ENCODE data around the gene SMIM31. TPM values are rescaled to one million over a fixed set of nuclear protein-coding genes. Genes with fewer than 3 reads are reported as not detected.

The SMIM31 gene
- polyA plus RNA-seq, 3 donors, result not detected

- H4K20me1 ChIP-seq (ENCODE audit: insufficient read depth, low read length), result no peaks in the 10 kb centered on the region
Observed at GRCh38 chr4:164772076-164772475, 18.1 kb downstream of the SMIM31 start.

GRCh38 chr4:164779080-164779479, 25.1 kb downstream of the SMIM31 start:
- H3K4me2 ChIP-seq (replicated peaks; ENCODE audit: extremely low read depth, low read length, poor library complexity, severe bottlenecking), result no peak overlapping the region
- Mint-ChIP-seq H3K36me3 (no peaks in the 10 kb centered on the region), H3K9me3 (no peaks in the 10 kb centered on the region), H3K27ac (no peak overlapping the region), H3K4me3 (no peak overlapping the region), H3K4me1 (no peaks in the 10 kb centered on the region), H3K27me3 (ENCODE audit: low read depth in 3 of 3) (peaks cover 0 to 4% (median 0%) of the 10 kb centered on the region in 3 donors)
- no peak overlapping the region for H3K27ac ChIP-seq (ENCODE audit: low read depth in 1 of 2, low read length in 2 of 2)
- DNase-seq, result no peak
- H3K9ac ChIP-seq (ENCODE audit: insufficient read depth, low read length, poor library complexity, severe bottlenecking), result no peak overlapping the region
- WGBS (ENCODE audit: insufficient coverage), result 100% methylated on average over 1 of the region's 7 CpGs
- H3K4me3 ChIP-seq (replicated peaks in 1 of 3; ENCODE audit: low read depth in 2 of 3, low read length in 3 of 3), result no peak overlapping the region
- intact Hi-C loops (cut with micrococcal nuclease), result no loop called here
- TF ChIP-seq CTCF (IDR thresholded peaks at IDR 0.05), result no peak
- no peaks in the 10 kb centered on the region for H3K9me3 ChIP-seq (replicated peaks in 1 of 2; ENCODE audit: control insufficient read depth in 1 of 2, insufficient read depth in 1 of 2, low read length in 2 of 2)
- no peaks in the 10 kb centered on the region for H4K20me1 ChIP-seq (ENCODE audit: insufficient read depth, low read length)
- H2AFZ ChIP-seq (ENCODE audit: insufficient read depth, low read depth, low read length, poor library complexity, severe bottlenecking), result no peak overlapping the region
- no peaks in the 10 kb centered on the region for H3K27me3 ChIP-seq (ENCODE audit: control insufficient read depth in 2 of 2, insufficient read depth in 2 of 2, low read length in 2 of 2)
- H3K79me2 ChIP-seq (ENCODE audit: insufficient read depth, low read length), result no peaks in the 10 kb centered on the region
- no peaks in the 10 kb centered on the region for H3K4me1 ChIP-seq (ENCODE audit: control insufficient read depth in 1 of 2, insufficient read depth in 2 of 2, low read length in 2 of 2)
- no peaks in the 10 kb centered on the region for H3K36me3 ChIP-seq (replicated peaks in 1 of 2; ENCODE audit: control insufficient read depth in 1 of 2, insufficient read depth in 2 of 2, low read length in 2 of 2)

More at GRCh38 chr4:164772076-164772475, 18.1 kb downstream of the SMIM31 start:
- no CpG with 5 or more reads among the region's 7 CpGs for WGBS (ENCODE audit: insufficient coverage)
- peaks cover 2 to 6% (median 4%) of the 10 kb centered on the region in 3 donors for H3K27me3 Mint-ChIP-seq (ENCODE audit: low read depth in 3 of 3)
- H3K9me3 Mint-ChIP-seq, result no peaks in the 10 kb centered on the region
- H3K79me2 ChIP-seq (ENCODE audit: insufficient read depth, low read length), result no peaks in the 10 kb centered on the region
- H3K27me3 ChIP-seq (ENCODE audit: control insufficient read depth in 2 of 2, insufficient read depth in 2 of 2, low read length in 2 of 2), result no peaks in the 10 kb centered on the region
- no peak overlapping the region for H2AFZ ChIP-seq (ENCODE audit: insufficient read depth, low read depth, low read length, poor library complexity, severe bottlenecking)
- H3K4me1 Mint-ChIP-seq, result no peaks in the 10 kb centered on the region
- no peaks in the 10 kb centered on the region for H3K9me3 ChIP-seq (replicated peaks in 1 of 2; ENCODE audit: control insufficient read depth in 1 of 2, insufficient read depth in 1 of 2, low read length in 2 of 2)
- no peak overlapping the region for H3K27ac Mint-ChIP-seq
- no peaks in the 10 kb centered on the region for H3K36me3 ChIP-seq (replicated peaks in 1 of 2; ENCODE audit: control insufficient read depth in 1 of 2, insufficient read depth in 2 of 2, low read length in 2 of 2)
- no peaks in the 10 kb centered on the region for H3K36me3 Mint-ChIP-seq
- intact Hi-C loops (cut with micrococcal nuclease), result no loop called here
- DNase-seq, result no peak
- no peak overlapping the region for H3K9ac ChIP-seq (ENCODE audit: insufficient read depth, low read length, poor library complexity, severe bottlenecking)
- no peak for TF ChIP-seq CTCF (IDR thresholded peaks at IDR 0.05)
- no peak overlapping the region for H3K4me3 Mint-ChIP-seq
- no peak overlapping the region for H3K4me2 ChIP-seq (replicated peaks; ENCODE audit: extremely low read depth, low read length, poor library complexity, severe bottlenecking)
- no peak overlapping the region for H3K27ac ChIP-seq (ENCODE audit: low read depth in 1 of 2, low read length in 2 of 2)
- H3K4me1 ChIP-seq (ENCODE audit: control insufficient read depth in 1 of 2, insufficient read depth in 2 of 2, low read length in 2 of 2), result no peaks in the 10 kb centered on the region
- no peak overlapping the region for H3K4me3 ChIP-seq (replicated peaks in 1 of 3; ENCODE audit: low read depth in 2 of 3, low read length in 3 of 3)
